ENCODE data around the gene LLGL2. TPM values are rescaled to one million over a fixed set of nuclear protein-coding genes. Genes with fewer than 3 reads are reported as not detected.

LLGL2 gene
- total and polyA plus RNA-seq, 10 of the 15 experiments (the other 5 are each of a cell fraction or from before 2014, with no cell fraction given) = 0.21 to 9.9 (median 4.5) TPM

DNA sequence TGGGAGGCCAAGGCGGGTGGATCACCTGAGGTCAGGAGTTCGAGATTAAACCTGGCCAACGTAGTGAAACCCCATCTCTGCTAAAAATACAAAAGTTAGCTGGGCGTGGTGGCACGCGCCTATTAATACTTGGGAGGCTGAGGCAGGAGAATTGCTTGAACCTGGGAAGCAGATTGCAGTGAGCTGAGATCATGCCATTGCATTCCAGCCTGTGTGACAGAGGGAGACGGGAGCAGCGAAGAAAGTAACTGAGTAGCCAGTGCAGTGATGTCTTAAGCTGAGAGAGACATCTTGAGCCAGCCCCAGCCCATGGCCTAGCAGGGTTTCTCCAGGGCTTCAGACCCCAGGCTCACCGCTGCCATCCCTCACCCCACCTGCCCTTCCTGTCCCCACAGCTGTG lies 97.9 kb downstream of the LLGL2 start:
- Histone ChIP-seq H3K79me2 (ENCODE audit: control insufficient read depth, insufficient read depth, low read length) (no peaks in the 10 kb centered on the region), H4K20me1 (ENCODE audit: control insufficient read depth, insufficient read depth) (no peaks in the 10 kb centered on the region), H3K4me2 (ENCODE audit: control insufficient read depth, insufficient read depth) (no peak overlapping the region), H3K4me3 (no peak overlapping the region), H3K9me3 (replicated peaks; ENCODE audit: control insufficient read depth, insufficient read depth, low read length) (no peaks in the 10 kb centered on the region), H3K36me3 (ENCODE audit: control insufficient read depth in 2 of 2, insufficient read depth in 2 of 2, low read length in 1 of 2) (no peaks in the 10 kb centered on the region), H3K27ac (ENCODE audit: control insufficient read depth, insufficient read depth) (no peak overlapping the region), H3K27me3 (replicated peaks in 1 of 2; ENCODE audit: control insufficient read depth in 2 of 2, insufficient read depth in 2 of 2, low read length in 1 of 2) (no peaks in the 10 kb centered on the region), H3K4me1 (ENCODE audit: control insufficient read depth, insufficient read depth, low read length) (no peaks in the 10 kb centered on the region), H3K9ac (ENCODE audit: control insufficient read depth, insufficient read depth, low read length) (no peak overlapping the region), H2AFZ (ENCODE audit: control insufficient read depth, low read depth, low read length) (no peak overlapping the region)
- TF ChIP-seq FOS (IDR thresholded peaks at IDR 0.05; ENCODE audit: borderline replicate concordance, extremely low read depth, insufficient read length) = no peak
- 68% methylated on average over 9 of the region's 9 CpGs for WGBS (ENCODE audit: insufficient coverage, insufficient replicate concordance, low lambda C conversion rate, missing lambda C conversion rate)
- RAD21 ChIA-PET (ENCODE audit: unreplicated experiment) = no interaction called here
- ATAC-seq = no peak
- no peak for DNase-seq (ENCODE audit: low read depth, low spot score)
- intact Hi-C loops (cut with micrococcal nuclease; ENCODE audit: unreplicated experiment) (no loop called here), in situ Hi-C loops (cut with MboI) (no loop called here)
- no peak for FAIRE-seq
- CTCF ChIA-PET = interaction anchor here (0.9 to 2.0 kb wide), 4 partner anchors 9 to 128 kb away, joined by 3 to 11 read pairs (median 4); partner anchors contain the start of gene SMIM5
- POLR2A ChIA-PET = no interaction called here
- no TSS peak for BruUV-seq (replicated peaks)
- SMC1A ChIA-PET (ENCODE audit: uncharacterized antibody, unreplicated experiment) = no interaction called here

DNA sequence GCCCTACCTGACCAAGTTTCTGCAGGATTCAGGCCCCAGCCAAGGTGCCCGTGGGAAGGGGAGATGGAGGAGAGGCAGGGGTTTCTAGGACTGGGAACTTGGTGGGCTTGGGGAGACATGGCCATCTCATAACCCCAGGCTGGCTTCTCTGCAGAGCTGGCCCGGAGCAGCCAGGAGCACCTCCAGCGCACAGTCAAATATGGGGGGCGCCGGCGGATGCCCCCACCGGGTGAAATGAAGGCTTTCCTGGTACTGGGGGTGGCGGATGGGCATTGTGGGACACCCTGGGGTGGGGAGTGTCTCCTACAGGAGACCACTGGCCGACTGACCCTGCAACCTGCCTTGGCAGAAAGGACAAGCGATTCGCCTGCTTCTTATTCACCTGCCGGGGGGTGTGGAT lies 98.5 kb downstream of the LLGL2 start:
- ChIA-PET RAD21 (ENCODE audit: unreplicated experiment) (interaction anchor here (0.7 kb wide), 1 partner anchor 124 kb away, joined by 3 read pairs; no protein-coding TSS in a partner anchor), SMC1A (ENCODE audit: uncharacterized antibody, unreplicated experiment) (interaction anchor here (1.1 kb wide), 1 partner anchor 124 kb away, joined by 3 read pairs; no protein-coding TSS in a partner anchor), POLR2A (no interaction called here), CTCF (interaction anchor here (1.2 to 2.5 kb wide), 5 partner anchors 10 to 130 kb away, joined by 3 to 11 read pairs (median 5); partner anchors contain the start of gene SMIM5)
- FAIRE-seq (no peak), DNase-seq (ENCODE audit: low read depth, low spot score) (no peak), ATAC-seq (no peak)
- intact Hi-C loops (cut with micrococcal nuclease; ENCODE audit: unreplicated experiment) (no loop called here), in situ Hi-C loops (cut with MboI) (no loop called here)
- H4K20me1 ChIP-seq (ENCODE audit: control insufficient read depth, insufficient read depth) = no peaks in the 10 kb centered on the region
- H3K9ac ChIP-seq (ENCODE audit: control insufficient read depth, insufficient read depth, low read length) = no peak overlapping the region
- H3K27me3 ChIP-seq (replicated peaks in 1 of 2; ENCODE audit: control insufficient read depth in 2 of 2, insufficient read depth in 2 of 2, low read length in 1 of 2) = no peaks in the 10 kb centered on the region
- H3K4me2 ChIP-seq (ENCODE audit: control insufficient read depth, insufficient read depth) = no peak overlapping the region
- H3K27ac ChIP-seq (ENCODE audit: control insufficient read depth, insufficient read depth) = no peak overlapping the region
- no peaks in the 10 kb centered on the region for H3K79me2 ChIP-seq (ENCODE audit: control insufficient read depth, insufficient read depth, low read length)
- 78% methylated on average over 11 of the region's 12 CpGs for WGBS (ENCODE audit: insufficient coverage, insufficient replicate concordance, low lambda C conversion rate, missing lambda C conversion rate)
- no peaks in the 10 kb centered on the region for H3K4me1 ChIP-seq (ENCODE audit: control insufficient read depth, insufficient read depth, low read length)
- no peaks in the 10 kb centered on the region for H3K36me3 ChIP-seq (ENCODE audit: control insufficient read depth in 2 of 2, insufficient read depth in 2 of 2, low read length in 1 of 2)
- no peaks in the 10 kb centered on the region for H3K9me3 ChIP-seq (replicated peaks; ENCODE audit: control insufficient read depth, insufficient read depth, low read length)
- H3K4me3 ChIP-seq = no peak overlapping the region
- no TSS peak for BruUV-seq (replicated peaks)
- H2AFZ ChIP-seq (ENCODE audit: control insufficient read depth, low read depth, low read length) = no peak overlapping the region
- TF ChIP-seq, protein P1, sequence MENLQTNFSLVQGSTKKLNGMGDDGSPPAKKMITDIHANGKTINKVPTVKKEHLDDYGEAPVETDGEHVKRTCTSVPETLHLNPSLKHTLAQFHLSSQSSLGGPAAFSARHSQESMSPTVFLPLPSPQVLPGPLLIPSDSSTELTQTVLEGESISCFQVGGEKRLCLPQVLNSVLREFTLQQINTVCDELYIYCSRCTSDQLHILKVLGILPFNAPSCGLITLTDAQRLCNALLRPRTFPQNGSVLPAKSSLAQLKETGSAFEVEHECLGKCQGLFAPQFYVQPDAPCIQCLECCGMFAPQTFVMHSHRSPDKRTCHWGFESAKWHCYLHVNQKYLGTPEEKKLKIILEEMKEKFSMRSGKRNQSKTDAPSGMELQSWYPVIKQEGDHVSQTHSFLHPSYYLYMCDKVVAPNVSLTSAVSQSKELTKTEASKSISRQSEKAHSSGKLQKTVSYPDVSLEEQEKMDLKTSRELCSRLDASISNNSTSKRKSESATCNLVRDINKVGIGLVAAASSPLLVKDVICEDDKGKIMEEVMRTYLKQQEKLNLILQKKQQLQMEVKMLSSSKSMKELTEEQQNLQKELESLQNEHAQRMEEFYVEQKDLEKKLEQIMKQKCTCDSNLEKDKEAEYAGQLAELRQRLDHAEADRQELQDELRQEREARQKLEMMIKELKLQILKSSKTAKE (IDR thresholded peaks at IDR 0.05; ENCODE audit: low read depth, poor library complexity, severe bottlenecking) = no peak
- TF ChIP-seq POLR2A (IDR thresholded peaks at IDR 0.05; ENCODE audit: low read depth, low read length) = no peak; the same call in 1 of the 2 replicates
- no peak for TF ChIP-seq NRF1 (conservative IDR thresholded peaks at IDR 0.05; ENCODE audit: low read depth, low read length)
- TF ChIP-seq, protein P2, sequence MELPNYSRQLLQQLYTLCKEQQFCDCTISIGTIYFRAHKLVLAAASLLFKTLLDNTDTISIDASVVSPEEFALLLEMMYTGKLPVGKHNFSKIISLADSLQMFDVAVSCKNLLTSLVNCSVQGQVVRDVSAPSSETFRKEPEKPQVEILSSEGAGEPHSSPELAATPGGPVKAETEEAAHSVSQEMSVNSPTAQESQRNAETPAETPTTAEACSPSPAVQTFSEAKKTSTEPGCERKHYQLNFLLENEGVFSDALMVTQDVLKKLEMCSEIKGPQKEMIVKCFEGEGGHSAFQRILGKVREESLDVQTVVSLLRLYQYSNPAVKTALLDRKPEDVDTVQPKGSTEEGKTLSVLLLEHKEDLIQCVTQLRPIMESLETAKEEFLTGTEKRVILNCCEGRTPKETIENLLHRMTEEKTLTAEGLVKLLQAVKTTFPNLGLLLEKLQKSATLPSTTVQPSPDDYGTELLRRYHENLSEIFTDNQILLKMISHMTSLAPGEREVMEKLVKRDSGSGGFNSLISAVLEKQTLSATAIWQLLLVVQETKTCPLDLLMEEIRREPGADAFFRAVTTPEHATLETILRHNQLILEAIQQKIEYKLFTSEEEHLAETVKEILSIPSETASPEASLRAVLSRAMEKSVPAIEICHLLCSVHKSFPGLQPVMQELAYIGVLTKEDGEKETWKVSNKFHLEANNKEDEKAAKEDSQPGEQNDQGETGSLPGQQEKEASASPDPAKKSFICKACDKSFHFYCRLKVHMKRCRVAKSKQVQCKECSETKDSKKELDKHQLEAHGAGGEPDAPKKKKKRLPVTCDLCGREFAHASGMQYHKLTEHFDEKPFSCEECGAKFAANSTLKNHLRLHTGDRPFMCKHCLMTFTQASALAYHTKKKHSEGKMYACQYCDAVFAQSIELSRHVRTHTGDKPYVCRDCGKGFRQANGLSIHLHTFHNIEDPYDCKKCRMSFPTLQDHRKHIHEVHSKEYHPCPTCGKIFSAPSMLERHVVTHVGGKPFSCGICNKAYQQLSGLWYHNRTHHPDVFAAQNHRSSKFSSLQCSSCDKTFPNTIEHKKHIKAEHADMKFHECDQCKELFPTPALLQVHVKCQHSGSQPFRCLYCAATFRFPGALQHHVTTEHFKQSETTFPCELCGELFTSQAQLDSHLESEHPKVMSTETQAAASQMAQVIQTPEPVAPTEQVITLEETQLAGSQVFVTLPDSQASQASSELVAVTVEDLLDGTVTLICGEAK (IDR thresholded peaks at IDR 0.05; ENCODE audit: borderline replicate concordance) = no peak
- TF ChIP-seq CHD1 (IDR thresholded peaks at IDR 0.05; ENCODE audit: low read depth, low read length) = no peak
- no peak for TF ChIP-seq SMARCA5 (IDR thresholded peaks at IDR 0.05)
- TF ChIP-seq, protein P3, sequence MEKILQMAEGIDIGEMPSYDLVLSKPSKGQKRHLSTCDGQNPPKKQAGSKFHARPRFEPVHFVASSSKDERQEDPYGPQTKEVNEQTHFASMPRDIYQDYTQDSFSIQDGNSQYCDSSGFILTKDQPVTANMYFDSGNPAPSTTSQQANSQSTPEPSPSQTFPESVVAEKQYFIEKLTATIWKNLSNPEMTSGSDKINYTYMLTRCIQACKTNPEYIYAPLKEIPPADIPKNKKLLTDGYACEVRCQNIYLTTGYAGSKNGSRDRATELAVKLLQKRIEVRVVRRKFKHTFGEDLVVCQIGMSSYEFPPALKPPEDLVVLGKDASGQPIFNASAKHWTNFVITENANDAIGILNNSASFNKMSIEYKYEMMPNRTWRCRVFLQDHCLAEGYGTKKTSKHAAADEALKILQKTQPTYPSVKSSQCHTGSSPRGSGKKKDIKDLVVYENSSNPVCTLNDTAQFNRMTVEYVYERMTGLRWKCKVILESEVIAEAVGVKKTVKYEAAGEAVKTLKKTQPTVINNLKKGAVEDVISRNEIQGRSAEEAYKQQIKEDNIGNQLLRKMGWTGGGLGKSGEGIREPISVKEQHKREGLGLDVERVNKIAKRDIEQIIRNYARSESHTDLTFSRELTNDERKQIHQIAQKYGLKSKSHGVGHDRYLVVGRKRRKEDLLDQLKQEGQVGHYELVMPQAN (conservative IDR thresholded peaks at IDR 0.05) = no peak
- TF ChIP-seq ZNF217 (IDR thresholded peaks at IDR 0.05) = no peak
- TF ChIP-seq HCFC1 (IDR thresholded peaks at IDR 0.05; ENCODE audit: low read length) = no peak
